Gastrocnemius medialis (tissue), 4 donors: ENCODE measurements around the gene PARD6G.

ENCODE experiments used
- CTCF ChIP-seq, 5 experiments: fragments of 450-650 bp in 3 of 5; fragments of 200-600 bp in 2 of 5; sonication (generic) in 2 of 5; IDR thresholded peaks in 4 of 5; conservative IDR thresholded peaks in 1 of 5; 1 replicate in 4 of 5; 2 replicates in 1 of 5; pipeline ENCODE4 v1.5.1; 2016 to 2019; ENCODE audit warnings: antibody characterized with exemption in 5 of 5, mild to moderate bottlenecking in 3 of 5, moderate library complexity in 3 of 5
- POLR2A ChIP-seq, 2 donors: fragments of 450-650 bp; IDR thresholded peaks; one replicate each; pipeline ENCODE4 v1.6.1; 2017; ENCODE audit warnings: antibody characterized with exemption in 2 of 2, mild to moderate bottlenecking in 2 of 2, moderate library complexity in 2 of 2

GRCh38 chr18:80204142-80204541 lies 43.2 kb downstream of the PARD6G start:
- TF ChIP-seq CTCF (IDR thresholded peaks at IDR 0.05 in 4 of 5, conservative IDR thresholded peaks at IDR 0.05 in 1 of 5) = no peak
- TF ChIP-seq POLR2A (IDR thresholded peaks at IDR 0.05) = no peak
